Brain pericyte (primary cell): ENCODE data around the gene KCNB1.

Experiments used
- DNase-seq: peaks from one replicate; pipeline ENCODE4 v3.0.0-alpha.2; 2012; ENCODE audit warnings: low read depth, low spot score

Gene KCNB1

DNA sequence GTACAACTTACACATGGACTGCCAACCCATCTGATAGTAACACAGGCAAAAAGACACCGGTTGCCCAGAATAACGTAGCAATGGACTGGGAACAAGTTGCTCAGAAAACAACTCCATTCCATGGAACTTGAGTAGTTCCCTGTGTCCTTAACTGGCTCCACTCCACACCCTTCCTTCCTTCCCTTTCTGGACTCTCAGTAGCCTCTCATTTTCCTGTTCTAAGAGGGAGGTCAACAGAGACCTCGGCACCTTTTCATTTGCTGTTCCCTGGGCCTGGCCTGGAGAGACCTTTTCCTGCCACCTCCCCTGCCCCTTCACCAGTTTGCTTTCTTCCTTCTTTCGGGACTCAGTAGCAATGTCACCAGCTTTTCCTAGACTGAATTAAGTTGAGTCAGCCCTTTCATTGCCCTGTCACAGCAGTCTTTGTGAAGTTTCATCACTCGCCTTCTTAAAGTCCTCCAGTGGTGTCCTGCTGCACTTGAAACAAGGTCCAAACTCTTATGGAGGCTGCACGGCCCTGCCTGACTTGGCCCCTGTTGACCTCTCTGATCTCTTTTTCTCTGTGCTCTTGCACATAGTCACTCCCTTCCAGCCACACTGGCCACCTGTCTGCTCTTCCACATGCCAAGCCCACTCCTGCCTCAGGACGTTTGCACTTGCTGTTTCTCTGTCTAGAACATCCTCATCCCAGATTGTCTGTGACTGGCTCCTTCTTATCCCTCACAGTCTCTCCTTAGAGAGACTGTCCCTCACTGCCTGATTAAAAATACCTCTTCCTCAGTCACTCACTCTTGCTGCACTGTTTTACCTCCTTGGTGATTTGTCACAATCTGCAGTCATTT, 90.8 kb downstream of the KCNB1 start:
- DNase-seq = no peak

DNA sequence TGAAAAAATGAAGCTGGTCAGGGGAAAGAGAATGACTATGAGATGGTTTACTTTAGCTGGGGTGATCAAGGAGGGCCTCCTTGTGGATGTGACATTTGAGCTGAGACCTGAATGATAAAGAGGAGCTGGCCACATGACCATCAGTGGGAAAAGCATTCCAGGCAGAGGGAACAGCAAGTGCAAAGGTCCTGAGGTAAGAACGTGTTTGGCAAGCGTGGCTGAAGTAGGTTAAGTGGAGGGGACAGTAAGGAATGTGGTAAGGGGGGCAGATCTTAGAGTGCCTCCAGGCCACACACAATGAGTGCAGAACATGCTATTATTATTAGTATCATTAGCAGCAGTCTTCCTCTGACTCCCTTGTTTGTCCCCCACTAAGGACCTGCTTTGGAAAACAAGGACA, 92.6 kb downstream of the KCNB1 start:
- no peak for DNase-seq

DNA sequence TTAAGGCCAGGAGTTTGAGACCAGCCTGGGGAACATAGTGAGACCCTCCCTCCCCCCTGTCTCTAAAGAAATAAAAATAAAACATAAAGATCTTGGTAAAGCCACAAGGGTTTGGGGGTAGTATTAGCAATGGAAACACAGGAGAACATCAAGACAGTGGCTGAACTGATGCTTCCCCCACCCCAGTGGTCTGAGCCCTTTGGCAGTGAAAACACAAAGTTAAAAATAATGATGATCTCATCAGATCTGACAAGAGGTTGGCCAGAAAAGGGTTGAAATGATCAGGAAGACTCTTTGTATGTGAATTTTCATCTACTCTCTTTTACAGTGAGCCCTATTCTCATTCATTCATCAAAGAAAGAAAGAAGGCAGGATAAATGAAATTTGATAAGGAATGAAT, 93.7 kb downstream of the KCNB1 start:
- DNase-seq = no peak

- DNase-seq = no peak
Measured at GRCh38 chr20:49387581-49387939, 94.9 kb downstream of the KCNB1 start.

DNA sequence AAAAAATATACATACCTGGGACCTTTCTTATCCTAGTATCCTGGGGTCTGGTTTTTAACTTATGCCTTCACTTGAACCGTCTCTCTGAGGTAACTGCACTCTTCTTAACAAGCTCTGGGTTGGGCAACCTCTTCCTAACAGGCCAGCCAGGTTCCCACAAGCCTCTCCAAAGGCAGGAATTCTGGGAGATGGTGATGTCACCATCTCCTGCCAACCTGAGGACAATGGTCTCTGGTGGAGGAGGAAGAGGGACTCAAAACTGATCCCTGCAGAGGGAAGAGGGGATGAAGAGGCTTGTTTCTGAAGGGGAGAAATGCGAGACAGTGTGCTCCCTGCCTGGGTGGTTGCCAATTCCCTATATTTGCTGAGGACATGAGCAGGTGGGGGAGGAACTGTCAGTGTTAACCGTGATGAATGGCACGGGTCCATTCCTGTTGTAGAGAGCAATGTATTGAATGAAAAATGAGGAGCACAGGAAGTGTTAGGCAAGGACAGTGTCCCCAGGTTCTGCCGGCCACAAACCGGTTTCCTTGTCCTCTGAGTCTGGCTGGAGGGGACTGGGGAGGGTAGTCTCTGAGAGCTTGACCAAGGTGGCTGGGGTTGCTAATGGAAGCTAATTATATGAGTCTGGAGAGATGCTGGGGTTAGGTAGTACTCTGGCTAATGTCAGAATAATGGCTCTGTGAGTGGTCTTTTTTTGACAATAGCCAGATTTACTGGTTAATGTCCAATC, 95.5 kb downstream of the KCNB1 start:
- DNase-seq = no peak

GRCh38 chr20:49385465-49385864, 97.0 kb downstream of the KCNB1 start:
- DNase-seq = no peak

DNA sequence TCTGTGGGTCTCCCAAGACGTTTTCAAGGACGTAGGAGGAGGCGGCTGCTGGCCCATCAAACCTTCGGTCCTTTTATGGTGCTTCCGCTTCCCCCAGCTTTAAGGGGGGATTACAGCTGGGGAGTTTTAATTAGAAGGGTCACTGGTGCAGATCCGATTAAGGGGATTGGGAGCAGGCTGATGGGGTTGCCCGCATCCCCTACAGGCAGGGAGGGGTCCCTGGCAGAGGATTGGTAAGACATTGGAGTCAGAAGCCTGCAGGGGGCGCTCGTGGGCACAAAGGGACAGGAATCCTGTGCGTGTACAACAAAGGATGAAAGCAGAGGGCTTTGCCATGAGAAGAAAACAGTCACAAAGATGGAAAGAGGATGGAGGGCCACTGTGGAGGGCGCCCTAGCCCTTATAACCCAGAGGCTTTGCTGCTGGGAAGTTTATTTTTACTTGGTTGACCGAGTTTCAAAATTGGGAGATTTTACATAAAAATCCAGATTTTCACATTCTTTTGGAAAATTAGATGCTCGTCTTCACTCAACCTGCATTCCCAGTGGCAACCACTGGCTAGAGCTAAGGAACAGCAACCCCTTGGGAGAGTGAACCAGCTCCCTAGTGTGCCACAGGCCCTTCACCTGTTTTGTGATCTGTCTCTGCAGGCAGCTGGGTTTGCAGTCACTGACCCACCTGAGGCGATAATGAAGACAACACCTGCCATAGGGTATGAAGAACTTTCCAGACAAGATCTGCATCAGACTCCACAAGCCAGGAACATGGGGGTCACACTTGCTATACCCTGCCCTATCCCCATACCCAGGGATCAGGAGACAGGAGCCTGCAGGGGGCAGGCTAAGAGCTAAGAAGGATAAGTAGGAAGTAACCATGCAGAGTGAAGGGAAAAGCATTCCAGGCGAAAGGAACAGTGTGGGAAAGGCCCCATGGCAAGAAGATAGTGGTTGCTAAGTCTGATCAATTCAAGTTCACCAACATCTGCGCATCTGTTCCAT, 97.7 kb downstream of the KCNB1 start:
- no peak for DNase-seq

DNA sequence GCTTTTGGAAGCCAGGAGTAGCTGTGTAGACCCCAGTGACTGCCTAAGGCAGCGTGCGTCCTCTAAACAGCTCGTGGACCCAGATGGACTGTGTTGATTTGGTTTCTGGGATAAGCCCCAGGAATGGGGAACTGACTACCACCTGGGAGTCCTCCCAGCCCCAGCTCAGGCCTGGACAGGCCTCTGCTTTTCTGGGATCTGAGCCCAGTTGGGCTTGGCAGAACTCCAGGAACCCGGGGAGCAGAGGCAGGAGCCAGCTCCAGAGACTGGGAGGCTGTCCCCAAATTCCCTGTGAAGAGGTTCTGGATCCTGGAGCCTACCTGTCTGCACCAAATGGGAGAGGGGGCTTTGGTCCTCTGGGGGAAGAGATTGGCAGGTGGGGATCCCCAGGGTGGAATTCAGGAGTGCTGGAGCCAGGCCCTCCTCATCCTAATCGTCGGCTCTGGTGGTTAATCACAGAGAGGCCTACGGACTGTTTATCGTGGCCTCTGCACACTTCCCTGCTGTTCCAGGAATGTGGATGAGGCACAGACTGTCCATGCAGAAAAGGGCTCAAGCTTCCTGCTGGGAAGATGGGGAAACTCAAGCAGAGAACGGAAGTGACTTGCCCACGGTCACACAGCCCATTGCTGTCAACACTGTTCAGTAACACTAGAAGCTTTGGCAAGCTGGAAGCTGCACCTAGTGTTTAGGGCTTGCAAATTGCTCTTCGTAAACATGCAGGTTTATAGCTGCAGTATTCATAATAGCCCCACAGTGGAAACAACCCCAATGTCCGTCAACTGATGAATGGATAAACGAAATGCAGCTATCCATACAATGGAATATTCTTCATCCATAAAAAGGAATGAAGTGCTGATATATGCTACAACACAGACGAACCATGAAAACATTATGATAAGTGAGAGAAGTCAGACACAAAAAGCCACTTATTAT, 100.6 kb downstream of the KCNB1 start:
- peak; percentile 80 for DNase-seq

DNA sequence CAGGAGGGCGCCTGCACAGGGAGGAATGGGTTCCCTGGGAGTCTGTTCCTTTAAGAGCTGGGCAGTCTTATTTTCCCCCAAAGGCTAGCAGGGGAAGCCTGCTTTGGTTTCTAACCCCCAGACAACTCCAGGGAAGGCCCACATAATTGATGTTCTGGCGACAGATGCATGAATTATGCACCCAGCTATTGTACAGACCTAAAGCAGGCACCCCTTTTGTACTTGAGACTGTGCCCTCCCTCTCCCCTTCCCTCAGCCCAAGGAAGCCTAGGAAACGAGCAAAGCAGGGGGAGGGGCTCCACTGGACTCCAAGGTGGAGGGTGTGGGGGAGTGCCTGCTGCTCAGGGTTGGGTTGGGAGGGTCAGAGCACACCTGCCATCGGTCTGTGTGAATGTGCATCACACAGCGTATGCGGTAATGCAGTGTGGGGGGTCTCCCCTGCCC, 102.1 kb downstream of the KCNB1 start:
- no peak for DNase-seq

- no peak for DNase-seq
Measured at GRCh38 chr20:49379338-49379737, 103.1 kb downstream of the KCNB1 start.

GRCh38 chr20:49377326-49377725, 105.1 kb downstream of the KCNB1 start:
- no peak for DNase-seq

DNA sequence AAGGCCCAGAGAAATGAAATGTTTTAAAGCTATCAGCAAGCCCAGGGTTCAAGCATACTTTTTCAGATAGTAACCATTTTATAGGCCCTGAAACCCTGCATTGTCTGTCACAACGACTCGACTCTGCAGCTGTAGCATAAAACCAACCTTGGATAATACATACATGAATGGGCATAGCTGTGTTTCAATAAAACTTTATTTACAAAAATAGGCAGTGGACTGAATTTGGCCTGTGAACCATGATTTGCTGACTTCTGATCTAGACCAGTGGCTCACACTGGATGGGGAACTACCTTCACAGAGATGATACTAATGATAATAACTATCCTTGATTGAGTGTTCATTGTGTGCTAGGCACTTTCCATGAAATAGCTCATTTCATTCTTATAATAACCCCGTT, 107.3 kb downstream of the KCNB1 start:
- no peak for DNase-seq

GRCh38 chr20:49372095-49372734, 110.3 kb downstream of the KCNB1 start:
- no peak for DNase-seq

DNA sequence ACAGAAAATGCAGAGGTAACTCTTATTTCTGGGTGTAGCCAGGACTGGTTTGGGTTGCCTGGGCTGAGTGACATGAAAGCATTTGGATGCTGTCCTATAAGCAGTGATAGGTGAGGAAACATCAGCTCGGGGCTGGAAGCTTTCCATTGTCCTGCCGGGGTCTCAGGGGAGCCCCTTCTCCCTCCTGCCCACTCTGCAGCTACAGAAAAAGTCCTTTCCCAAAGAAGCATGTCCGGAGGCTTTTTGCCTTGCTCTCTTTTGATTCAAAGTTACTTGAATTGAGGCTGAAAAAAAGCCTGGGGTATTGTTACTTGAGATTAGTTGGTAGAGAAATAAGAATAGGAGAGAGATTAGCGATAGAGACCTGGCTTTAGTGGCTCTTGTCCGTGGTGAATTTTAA, 113.9 kb downstream of the KCNB1 start:
- no peak for DNase-seq

- DNase-seq = no peak
Measured at GRCh38 chr20:49367113-49367512, 115.4 kb downstream of the KCNB1 start.

DNA sequence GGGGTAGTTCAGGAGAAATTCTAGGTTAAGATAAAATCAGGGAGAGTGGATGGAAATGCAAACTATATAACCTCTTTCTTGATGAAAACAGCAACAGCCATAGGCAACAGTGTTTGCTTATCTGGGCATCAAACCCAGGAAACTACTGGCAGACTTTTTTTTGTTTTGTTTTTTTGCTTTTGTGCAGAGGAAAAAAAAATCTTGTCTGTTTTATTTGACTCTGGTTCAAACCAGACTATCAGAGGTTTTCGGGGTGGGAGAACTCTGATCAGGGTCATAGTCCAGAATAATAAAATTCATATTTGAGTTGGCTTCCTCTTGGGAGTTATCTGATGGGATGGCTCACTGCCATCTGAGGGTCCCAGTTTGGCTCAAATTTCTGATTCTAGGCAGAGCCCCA, 115.8 kb downstream of the KCNB1 start:
- no peak for DNase-seq

DNA sequence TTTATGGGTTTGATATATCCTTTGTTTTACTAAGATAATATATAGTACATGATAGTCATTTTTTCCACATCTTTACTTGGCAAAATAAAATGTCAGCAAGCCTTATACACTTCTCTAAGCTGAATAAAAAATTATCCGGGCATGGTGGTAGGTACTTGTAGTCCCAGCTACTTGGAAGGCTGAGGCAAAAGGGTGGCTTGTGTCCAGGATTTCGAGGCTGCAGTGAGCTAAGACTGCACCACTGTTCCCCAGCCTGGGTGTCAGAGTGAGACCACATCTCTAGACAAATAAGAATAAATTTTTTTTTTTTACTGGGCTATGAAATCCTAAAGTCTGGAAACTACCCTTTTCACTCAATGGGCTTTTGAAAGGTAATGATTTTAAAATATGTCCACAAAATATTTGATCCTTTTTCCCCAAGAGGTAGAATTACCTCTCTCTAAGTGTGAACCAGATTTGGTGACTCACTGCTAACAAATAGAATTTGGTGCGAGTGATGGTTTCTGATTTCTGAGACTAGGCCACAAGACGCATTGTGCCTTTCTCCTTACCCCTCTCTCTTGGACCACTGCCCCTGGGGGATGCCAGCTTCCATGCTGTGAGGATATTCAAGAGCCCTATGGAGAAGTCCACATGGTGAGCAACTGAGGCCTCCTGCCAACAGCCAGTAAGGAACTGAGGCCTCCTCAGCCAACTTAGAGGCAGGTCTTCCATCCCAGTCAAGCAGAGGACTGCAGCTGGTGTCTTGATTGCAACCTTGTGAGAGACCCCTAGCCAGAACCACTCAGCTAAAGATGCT, 120.4 kb downstream of the KCNB1 start:
- DNase-seq = no peak

GRCh38 chr20:49360242-49360968, 122.1 kb downstream of the KCNB1 start:
- DNase-seq = no peak

DNA sequence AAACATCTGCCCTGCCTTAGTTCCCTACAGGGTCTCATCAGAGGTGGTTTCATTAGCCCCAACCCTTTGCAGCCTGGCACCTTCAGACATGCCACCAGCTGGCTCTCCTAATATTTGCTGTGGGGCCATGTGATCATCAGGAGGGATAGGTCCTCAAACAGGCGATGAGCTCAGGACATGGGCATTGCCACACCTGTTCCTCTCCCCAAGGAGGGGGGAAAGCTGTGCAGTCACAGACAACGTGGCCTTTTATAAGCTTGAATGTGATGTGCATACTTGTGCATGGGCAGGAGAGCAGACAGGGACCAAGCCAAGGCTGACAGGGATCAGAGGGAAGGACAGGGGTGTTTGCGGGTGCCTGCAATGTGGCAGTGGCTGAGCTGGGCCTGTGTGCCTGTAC, 125.8 kb downstream of the KCNB1 start:
- no peak for DNase-seq
